GM21526 (cell line): Measurements from ENCODE around the gene PCDH1.

Source experiments
- ATAC-seq: cut with Tn5 transposase; IDR thresholded peaks from one replicate; pipeline ENCODE4 v1.9.1; 2021; ENCODE audit warnings: moderate library complexity; ENCODE audit not compliant: unreplicated experiment, low FRiP score

Gene PCDH1

DNA sequence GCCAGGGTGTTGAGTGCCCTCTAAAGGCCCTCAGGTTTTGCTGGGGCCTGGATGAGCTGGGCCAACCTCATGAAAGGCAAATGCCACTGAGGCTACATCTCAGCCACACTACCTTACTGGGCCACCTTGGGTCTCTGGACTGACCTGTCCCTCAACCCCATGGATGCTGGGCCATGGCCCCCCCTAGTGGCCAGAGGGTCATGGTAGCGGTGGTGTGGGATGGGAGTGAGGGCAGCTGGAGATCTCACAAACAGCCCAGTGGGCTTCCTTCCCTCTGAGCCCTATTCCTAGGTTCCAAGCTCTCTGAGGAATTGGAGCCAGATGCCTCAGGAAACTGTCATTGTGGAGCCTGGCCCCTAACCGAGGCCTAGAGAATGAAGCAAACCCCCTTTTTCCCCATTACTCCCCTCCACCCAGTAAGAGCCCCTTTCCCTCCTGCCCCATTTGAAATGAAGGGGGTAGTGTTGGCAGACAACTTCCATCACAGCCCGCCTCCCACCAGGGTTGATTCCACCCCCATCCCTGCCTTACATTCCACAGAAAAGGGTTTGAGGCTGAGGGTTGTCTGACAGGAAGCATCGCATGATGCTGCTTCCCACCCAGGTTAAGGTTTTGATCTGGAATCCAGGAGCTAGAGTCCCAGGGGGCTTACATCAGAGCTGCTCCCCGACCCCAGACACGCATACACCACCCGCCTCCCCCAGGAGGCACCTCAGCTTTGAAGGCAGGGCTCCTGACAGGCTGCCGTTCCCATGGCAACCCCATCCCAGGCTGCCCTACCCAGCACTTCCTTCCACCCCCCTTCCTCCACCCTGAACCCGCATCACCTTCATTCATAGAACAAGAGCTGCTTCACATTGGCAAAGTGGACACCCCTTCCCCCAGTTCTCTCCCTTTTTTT is 63.9 kb downstream of the PCDH1 start:
- ATAC-seq, result no peak

DNA sequence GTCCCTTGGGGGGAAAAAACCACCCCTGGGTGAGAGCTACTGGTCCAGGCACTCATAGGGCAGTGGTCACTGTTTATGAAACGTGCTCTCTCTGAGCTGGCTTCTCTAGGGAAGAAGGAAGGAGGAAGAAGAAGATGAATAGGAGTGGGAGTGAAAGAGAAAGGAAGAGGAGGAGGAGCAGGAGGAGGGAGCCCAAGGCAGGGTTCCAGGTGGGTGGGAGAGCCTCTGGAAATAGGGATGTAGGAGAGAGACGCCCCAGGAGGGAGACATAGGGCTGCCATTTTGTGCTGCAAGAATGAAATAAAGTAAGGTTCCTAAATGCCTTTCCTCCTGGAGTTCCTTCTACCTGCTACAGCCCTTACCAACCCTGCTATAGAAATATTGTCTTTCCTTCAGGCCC is 65.7 kb downstream of the PCDH1 start:
- no peak for ATAC-seq

DNA sequence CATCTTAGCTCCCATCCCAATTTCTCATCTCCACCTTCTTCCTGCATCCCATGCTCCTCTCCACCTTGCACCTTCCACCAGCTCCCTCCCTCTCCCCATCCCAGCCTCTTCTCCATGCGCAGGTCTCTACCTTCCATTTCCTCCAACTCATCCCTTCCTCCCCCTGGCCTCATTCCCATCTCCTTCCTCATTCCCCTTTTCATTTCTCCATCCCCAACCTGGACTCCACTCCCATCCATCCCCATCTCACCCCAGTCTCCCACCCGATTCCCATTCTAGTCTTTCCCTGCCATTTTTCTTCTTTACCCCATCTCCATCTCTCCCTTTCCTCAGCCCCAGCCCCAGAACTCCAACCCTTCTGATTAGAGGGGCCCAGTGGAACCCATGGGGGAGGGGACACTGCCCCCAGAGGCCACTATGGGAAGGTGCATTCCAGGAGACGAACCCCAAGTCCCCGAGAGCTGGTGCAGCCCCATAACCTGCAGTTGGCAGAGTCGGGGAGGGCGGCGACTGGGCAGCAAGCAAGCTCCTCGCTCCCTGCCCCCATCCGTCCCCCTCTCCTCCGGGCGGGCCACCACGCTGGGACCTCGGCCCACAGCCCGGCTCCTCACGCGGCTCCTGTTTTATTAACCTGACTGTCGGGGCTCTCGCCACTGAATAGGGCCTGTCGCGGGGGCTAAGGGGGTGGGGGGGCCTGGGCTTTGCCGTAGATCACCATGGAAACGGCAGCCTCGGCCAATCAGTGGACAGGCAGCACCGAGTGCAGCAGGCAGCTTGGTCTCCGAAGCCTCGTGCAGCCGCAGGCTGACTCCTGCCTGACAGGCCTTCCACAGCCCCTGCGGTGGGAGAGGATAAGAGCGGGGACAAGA is 66.7 kb downstream of the PCDH1 start:
- peak; percentile 65 for ATAC-seq

DNA sequence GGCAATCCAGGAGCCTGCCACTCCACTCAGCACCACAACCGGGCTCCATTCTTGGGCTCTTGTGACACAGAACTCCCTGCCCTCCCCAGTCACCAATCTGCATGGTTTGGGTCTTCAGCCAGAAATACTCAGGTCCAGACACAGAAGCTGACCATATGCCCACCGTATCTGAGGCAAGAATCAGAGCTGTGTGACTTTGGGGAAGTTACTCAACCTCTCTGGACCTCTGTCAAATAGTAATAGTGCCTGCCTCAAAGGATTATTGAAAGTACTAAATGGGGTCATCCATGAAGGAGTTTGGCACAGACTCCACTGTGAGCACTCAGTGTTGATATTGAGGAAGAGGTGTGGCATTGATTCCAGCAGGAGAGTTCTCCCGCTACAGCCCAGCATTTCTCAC is 67.5 kb downstream of the PCDH1 start:
- ATAC-seq, result no peak

DNA sequence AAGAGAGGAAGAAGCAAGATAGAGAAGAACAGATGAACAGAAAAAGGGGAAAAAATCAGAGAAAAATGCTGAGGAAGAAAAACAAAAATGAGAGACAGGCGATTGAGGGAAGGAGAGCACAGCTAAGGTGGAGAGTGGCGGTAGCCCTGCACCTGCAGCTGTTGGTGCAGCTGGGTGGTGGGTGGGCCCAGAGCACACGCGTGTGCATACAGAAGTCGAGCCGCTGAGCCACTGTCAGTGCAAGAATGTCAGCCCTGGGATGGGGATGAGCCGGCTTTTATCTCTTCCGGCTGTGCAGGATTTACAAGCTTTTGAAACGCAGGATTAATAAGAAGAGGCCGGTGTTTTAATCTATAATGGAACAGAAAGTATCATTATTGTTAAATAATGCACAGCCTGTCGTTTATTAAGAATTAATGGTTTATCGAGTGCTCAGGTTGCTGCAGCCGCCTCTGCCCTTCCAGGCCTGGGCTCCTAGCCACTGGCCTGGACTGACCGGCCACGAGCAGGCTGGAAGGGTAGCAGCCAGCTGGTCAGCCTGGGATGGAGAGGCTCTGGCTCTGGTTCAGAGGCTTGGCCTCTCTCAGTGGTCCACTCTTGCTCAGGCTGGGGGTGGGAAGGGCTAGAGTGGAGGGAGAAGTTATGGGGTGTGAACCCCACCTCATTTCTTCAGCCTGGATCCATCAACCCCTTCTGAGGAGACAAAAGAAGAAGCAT is 68.7 kb downstream of the PCDH1 start:
- ATAC-seq, result no peak

DNA sequence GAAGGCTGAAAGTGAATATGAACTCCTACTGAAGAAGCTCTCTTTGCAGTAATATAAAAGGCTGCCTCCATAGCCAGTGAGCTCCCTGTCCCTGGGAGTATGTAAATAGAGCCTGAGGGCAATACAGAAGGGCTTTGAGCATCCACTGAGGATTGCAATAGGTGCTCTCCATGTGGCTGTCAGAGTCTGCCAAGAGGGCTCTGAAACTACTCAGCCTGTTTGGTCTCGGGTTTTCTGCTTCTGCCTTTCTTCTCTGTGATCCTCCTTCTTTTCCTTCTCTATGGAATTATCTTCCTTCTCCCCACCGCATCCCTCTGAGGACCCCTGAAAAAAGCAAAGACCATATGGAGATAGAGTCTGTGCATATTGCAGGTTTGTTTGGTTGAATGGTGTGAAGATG is 69.4 kb downstream of the PCDH1 start:
- no peak for ATAC-seq

DNA sequence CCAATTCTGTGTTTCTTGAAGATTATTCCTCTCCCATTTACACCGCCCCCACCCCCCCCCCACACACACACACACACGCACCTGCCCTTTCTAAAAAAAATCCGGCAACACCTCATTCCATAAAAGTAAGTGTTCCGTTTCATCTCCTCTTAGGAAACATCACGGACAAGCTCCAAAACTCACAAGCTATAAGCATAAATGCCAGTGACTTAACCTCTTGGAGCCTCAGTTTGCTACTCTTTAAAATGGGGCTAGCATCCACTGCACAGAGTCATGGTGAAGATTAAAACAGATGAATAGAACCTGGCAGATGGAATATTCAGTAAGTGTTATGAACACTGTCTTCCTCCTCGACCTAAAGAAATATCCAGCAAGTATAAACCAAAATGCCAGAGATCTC is 70.5 kb downstream of the PCDH1 start:
- no peak for ATAC-seq

DNA sequence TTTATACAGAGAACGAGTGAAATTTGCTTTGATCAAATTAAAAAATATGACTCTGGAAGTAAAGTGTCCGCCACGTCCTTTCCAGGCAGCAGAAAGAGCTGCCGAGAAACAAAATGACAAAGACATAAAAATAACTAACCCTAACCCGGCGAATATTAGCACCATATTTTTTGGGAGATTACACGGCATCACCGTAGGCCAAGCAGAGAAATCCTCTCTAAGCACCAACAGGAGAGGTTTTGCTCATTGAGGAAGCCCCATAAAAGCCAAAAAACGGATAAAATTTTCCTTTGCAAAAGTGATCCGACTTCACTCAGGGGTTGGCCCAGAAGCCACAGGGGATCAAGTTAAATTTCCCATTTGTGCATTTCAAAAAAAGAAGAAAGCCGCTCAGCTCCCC is 70.9 kb downstream of the PCDH1 start:
- ATAC-seq, result no peak

DNA sequence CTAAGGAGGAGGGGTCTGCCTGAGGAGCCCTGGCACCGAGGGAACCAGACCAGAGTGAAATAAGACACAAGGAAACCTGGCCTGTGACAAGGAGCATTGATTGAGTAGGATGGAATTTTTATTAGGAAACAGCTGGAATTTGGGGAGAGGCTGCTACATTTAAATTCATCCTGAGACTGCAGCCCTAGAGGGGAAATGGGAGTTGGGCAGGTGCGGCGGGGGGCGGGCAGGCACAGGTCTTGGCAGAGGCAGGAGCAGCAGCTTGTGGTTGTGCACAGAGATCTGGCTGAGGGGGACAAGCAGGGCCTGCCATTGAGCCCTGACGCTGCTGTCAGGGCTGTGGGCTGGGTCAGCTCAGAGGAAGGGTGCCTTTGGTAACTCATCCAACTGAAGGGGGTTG is 71.6 kb downstream of the PCDH1 start:
- ATAC-seq, result no peak

DNA sequence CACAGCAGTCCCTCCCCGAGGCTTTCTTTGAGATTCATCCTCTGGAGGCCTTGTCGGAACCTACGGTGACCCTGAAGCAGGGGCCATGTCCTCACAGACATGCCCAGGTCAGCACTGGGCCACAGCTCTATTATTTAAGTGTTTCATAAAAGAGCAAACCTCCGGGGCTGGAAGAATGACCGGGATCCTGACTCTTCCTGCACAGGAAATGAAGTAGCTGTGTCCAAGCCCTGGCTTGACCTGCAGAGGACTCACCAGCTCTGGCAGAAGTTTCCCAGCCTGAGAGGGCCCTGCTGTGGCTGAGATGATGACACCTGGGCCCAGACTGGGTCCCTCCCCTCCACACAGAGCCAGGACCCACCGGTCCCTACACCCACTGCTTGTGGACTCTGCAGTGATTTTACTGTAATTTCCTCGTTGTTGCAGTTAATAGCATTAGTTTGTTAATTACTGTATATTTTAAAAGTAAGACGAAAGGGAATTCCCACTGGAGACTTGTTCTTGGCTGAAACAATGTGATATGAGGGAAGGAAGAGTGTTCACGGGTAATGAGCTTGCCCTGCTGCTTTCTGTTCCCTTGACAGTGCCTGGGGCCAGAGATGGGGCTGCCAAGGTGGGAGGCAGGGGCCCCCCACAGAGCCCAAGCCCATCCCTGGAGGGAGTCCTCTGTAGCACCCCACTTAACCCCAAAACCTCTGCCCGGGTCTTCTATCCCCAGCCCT is 72.2 kb downstream of the PCDH1 start:
- no peak for ATAC-seq

DNA sequence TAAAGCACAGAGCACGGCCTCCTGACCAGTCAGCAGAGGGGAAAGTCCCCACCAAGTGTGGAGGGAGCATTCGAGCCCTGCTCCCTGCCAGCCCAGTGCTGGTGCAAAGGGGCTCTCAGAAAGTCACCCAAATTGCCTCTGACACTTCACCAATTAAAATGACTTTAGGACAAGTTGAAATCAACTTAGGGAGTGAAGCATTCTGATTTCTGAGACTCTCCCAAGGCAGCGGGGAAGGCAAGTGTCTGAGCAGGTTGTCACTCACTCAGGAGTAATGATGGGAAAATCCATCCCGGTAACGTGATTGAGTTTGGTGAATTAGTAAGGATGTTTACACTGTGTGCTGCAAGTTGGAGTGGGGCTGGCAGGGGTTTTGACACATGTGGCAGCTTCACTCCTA is 73.7 kb downstream of the PCDH1 start:
- no peak for ATAC-seq
